Keratinocyte (primary cell): Measurements from ENCODE around the gene ACTL7B. TPM values are rescaled to one million over a fixed set of nuclear protein-coding genes. Genes with fewer than 3 reads are reported as not detected.

Source experiments
- DNase-seq: peaks from one replicate; pipeline ENCODE4 v3.0.0-alpha.2; 2011; ENCODE audit warnings: low read depth, missing footprints, low spot score
- FAIRE-seq: peaks from 2 replicates; lab custom pipeline; 2011; peaks lifted over from hg19 to GRCh38; lab: Jason Lieb, UNC
- H2AFZ ChIP-seq: 2 replicates; pipeline ENCODE4 v1.6.0; 2012; ENCODE audit warnings: low read length, control low read depth, inconsistent platforms; ENCODE audit not compliant: control insufficient read depth
- H3K27ac ChIP-seq: 2 replicates; pipeline ENCODE4 v1.5.1; 2011; ENCODE audit warnings: low read length; ENCODE audit not compliant: control insufficient read depth, insufficient read depth
- H3K27me3 ChIP-seq: 3 replicates; pipeline ENCODE4 v1.6.0; 2011; ENCODE audit warnings: low read length; ENCODE audit not compliant: control insufficient read depth, insufficient read depth; ENCODE audit errors: extremely low read depth
- H3K36me3 ChIP-seq, 2 experiments: 2 replicates in 1 of 2; 3 replicates in 1 of 2; pipeline ENCODE4 v1.5.1; 2011; ENCODE audit warnings: low read length in 2 of 2, mild to moderate bottlenecking in 1 of 2; ENCODE audit not compliant: control insufficient read depth in 2 of 2, insufficient read depth in 2 of 2; ENCODE audit errors: extremely low read depth in 1 of 2
- H3K4me1 ChIP-seq: 3 replicates; pipeline ENCODE4 v1.5.1; 2011; ENCODE audit warnings: low read length; ENCODE audit not compliant: control insufficient read depth, insufficient read depth; ENCODE audit errors: extremely low read depth
- H3K4me2 ChIP-seq: 3 replicates; pipeline ENCODE4 v1.6.0; 2011; ENCODE audit warnings: low read depth, low read length; ENCODE audit not compliant: control insufficient read depth, insufficient read depth; ENCODE audit errors: extremely low read depth
- H3K4me3 ChIP-seq, 3 experiments: fragments of 200-600 bp in 1 of 3; sonication (generic) in 1 of 3; 2 replicates in 2 of 3; 3 replicates in 1 of 3; pipeline ENCODE4 v1.5.1; 2011 to 2016; ENCODE audit warnings: low read length in 3 of 3, mild to moderate bottlenecking in 3 of 3, control low read depth in 2 of 3, inconsistent platforms in 1 of 3, low read depth in 1 of 3, mixed read lengths in 1 of 3, mixed run types in 1 of 3, moderate library complexity in 1 of 3; ENCODE audit not compliant: control insufficient read depth in 2 of 3, insufficient read depth in 2 of 3; ENCODE audit errors: extremely low read depth in 1 of 3
- H3K79me2 ChIP-seq: 2 replicates; pipeline ENCODE4 v1.6.0; 2012; ENCODE audit warnings: low read length; ENCODE audit not compliant: control insufficient read depth, insufficient read depth
- H3K9ac ChIP-seq: 3 replicates; pipeline ENCODE4 v1.6.0; 2011; ENCODE audit warnings: low read length; ENCODE audit not compliant: control insufficient read depth, insufficient read depth; ENCODE audit errors: extremely low read depth
- H3K9me1 ChIP-seq: 3 replicates; pipeline ENCODE4 v1.6.0; 2011; ENCODE audit warnings: low read length; ENCODE audit not compliant: control insufficient read depth, insufficient read depth; ENCODE audit errors: extremely low read depth
- H3K9me3 ChIP-seq: 2 replicates; pipeline ENCODE4 v1.5.1; 2012; ENCODE audit warnings: low read depth, low read length; ENCODE audit not compliant: control insufficient read depth
- H4K20me1 ChIP-seq: 3 replicates; pipeline ENCODE4 v1.6.0; 2011; ENCODE audit warnings: low read length; ENCODE audit not compliant: control insufficient read depth, insufficient read depth; ENCODE audit errors: extremely low read depth
- CTCF ChIP-seq, 3 experiments: IDR thresholded peaks in 1 of 3; conservative IDR thresholded peaks in 1 of 3; optimal IDR thresholded peaks in 1 of 3; 2 replicates in 2 of 3; 3 replicates in 1 of 3; pipeline versions ENCODE3 to v1.5.1; 2011; ENCODE audit warnings: low read length in 3 of 3, mild to moderate bottlenecking in 3 of 3, moderate library complexity in 2 of 3, control low read depth in 1 of 3, inconsistent platforms in 1 of 3; ENCODE audit not compliant: insufficient read depth in 2 of 3; ENCODE audit errors: extremely low read depth in 1 of 3
- EZH2 ChIP-seq: IDR thresholded peaks from one replicate; pipeline ENCODE4 v1.6.1; 2012; ENCODE audit warnings: inconsistent platforms, mild to moderate bottlenecking, low read length, moderate library complexity
- dilution Hi-C: fragments of 300-500 bp; cut with MboI; formaldehyde crosslinking; loops from one replicate; pipeline ENCODE4 v1.7.0; 2020; ENCODE audit warnings: low sequenced_read_pairs; ENCODE audit not compliant: extremely low pct_ligation_motif_present
- polyA plus RNA-seq, 5 experiments: library from polyadenylated mRNA; depleted of rRNA in 3 of 5; stranded (reverse) in 3 of 5; stranded (forward) in 1 of 5; unstranded in 1 of 5; fragments of >200 nt; gene quantifications; 1 replicate in 1 of 5; 2 replicates in 3 of 5; 3 replicates in 1 of 5; pipeline versions ENCODE4 v1.2.1 to v1.2.3, GENCODE V29; 2011 to 2012; ENCODE audit warnings: missing spikeins in 2 of 5, low read depth in 1 of 5, low replicate concordance in 1 of 5

ACTL7B gene
- polyA plus RNA-seq, 1 donor (not counting 4 experiments of a cell fraction or from before 2014, with no cell fraction given), result not detected

- TF ChIP-seq EZH2, result no peak
- TF ChIP-seq CTCF (optimal IDR thresholded peaks at IDR 0.05 in 1 of 3, IDR thresholded peaks at IDR 0.05 in 1 of 3, conservative IDR thresholded peaks at IDR 0.05 in 1 of 3; ENCODE audit: extremely low read depth in 1 of 3, insufficient read depth in 2 of 3, low read length in 3 of 3), result no peak
- FAIRE-seq, result peak; percentile 98
- H2AFZ ChIP-seq, result peak overlapping the region; percentile 10
Measured at GRCh38 chr9:108869092-108869725, 13.4 kb upstream of the ACTL7B start.

GRCh38 chr9:108867829-108868228, 12.0 kb upstream of the ACTL7B start:
- dilution Hi-C loops, result no loop called here
- no peak overlapping the region for H3K27ac ChIP-seq
- H3K4me1 ChIP-seq, result peaks cover 15% of the 10 kb centered on the region
- TF ChIP-seq CTCF (optimal IDR thresholded peaks at IDR 0.05 in 1 of 3, IDR thresholded peaks at IDR 0.05 in 1 of 3, conservative IDR thresholded peaks at IDR 0.05 in 1 of 3; ENCODE audit: extremely low read depth in 1 of 3, insufficient read depth in 2 of 3, low read length in 3 of 3), result no peak
- TF ChIP-seq EZH2, result no peak
- no peak overlapping the region for H3K4me2 ChIP-seq
- no peaks in the 10 kb centered on the region for H3K27me3 ChIP-seq
- H3K9me1 ChIP-seq, result no peaks in the 10 kb centered on the region
- peak; percentile 20 for FAIRE-seq
- H3K9me3 ChIP-seq, result no peaks in the 10 kb centered on the region
- H3K9ac ChIP-seq, result no peak overlapping the region
- peaks cover 7 to 17% of the 10 kb centered on the region in 2 experiments for H3K36me3 ChIP-seq
- DNase-seq, result no peak
- H3K79me2 ChIP-seq, result no peaks in the 10 kb centered on the region
- H3K4me3 ChIP-seq, result no peak overlapping the region
- H2AFZ ChIP-seq, result no peak overlapping the region
- no peaks in the 10 kb centered on the region for H4K20me1 ChIP-seq

More at GRCh38 chr9:108869092-108869725, 13.4 kb upstream of the ACTL7B start:
- H3K36me3 ChIP-seq, result peaks cover 7 to 17% of the 10 kb centered on the region in 2 experiments
- DNase-seq, result peak; percentile 28
- no peaks in the 10 kb centered on the region for H3K9me3 ChIP-seq
- no peaks in the 10 kb centered on the region for H3K27me3 ChIP-seq
- dilution Hi-C loops, result no loop called here
- no peaks in the 10 kb centered on the region for H3K9me1 ChIP-seq
- peaks cover 15% of the 10 kb centered on the region for H3K4me1 ChIP-seq
- no peak overlapping the region for H3K4me3 ChIP-seq
- no peak overlapping the region for H3K9ac ChIP-seq
- H3K79me2 ChIP-seq, result no peaks in the 10 kb centered on the region
- H3K27ac ChIP-seq, result peak overlapping the region; percentile 71
- no peaks in the 10 kb centered on the region for H4K20me1 ChIP-seq
- peak overlapping the region; percentile 42 for H3K4me2 ChIP-seq
